GM18526 (cell line): Measurements from ENCODE around the gene NAV2.

Experiments
- POLR2A ChIP-seq: IDR thresholded peaks from 3 replicates; pipeline ENCODE4 v1.6.1; 2011; ENCODE audit not compliant: insufficient read length; ENCODE audit errors: extremely low read depth

The NAV2 gene

GRCh38 chr11:19774329-19774728 lies 61.7 kb downstream of the NAV2 start:
- TF ChIP-seq POLR2A, result no peak

GRCh38 chr11:19774817-19775580 lies 62.4 kb downstream of the NAV2 start:
- TF ChIP-seq POLR2A, result no peak

- no peak for TF ChIP-seq POLR2A
Measured at GRCh38 chr11:19775622-19776021, 63.0 kb downstream of the NAV2 start.

GRCh38 chr11:19777039-19777376 lies 64.4 kb downstream of the NAV2 start:
- TF ChIP-seq POLR2A, result no peak

GRCh38 chr11:19777377-19778102 lies 64.9 kb downstream of the NAV2 start:
- TF ChIP-seq POLR2A, result no peak

- no peak for TF ChIP-seq POLR2A
Measured at GRCh38 chr11:19779740-19780139, 67.1 kb downstream of the NAV2 start.

- TF ChIP-seq POLR2A, result no peak
Measured at GRCh38 chr11:19781351-19781750, 68.7 kb downstream of the NAV2 start.

GRCh38 chr11:19785265-19785664 lies 72.6 kb downstream of the NAV2 start:
- TF ChIP-seq POLR2A, result no peak

- no peak for TF ChIP-seq POLR2A
Measured at GRCh38 chr11:19786644-19787043, 74.0 kb downstream of the NAV2 start.

- no peak for TF ChIP-seq POLR2A
Measured at GRCh38 chr11:19788435-19788834, 75.8 kb downstream of the NAV2 start.

GRCh38 chr11:19789245-19789644 lies 76.6 kb downstream of the NAV2 start:
- no peak for TF ChIP-seq POLR2A

GRCh38 chr11:19789835-19790710 lies 77.4 kb downstream of the NAV2 start:
- TF ChIP-seq POLR2A, result no peak

- TF ChIP-seq POLR2A, result no peak
Measured at GRCh38 chr11:19790831-19791552, 78.4 kb downstream of the NAV2 start.

- TF ChIP-seq POLR2A, result no peak
Measured at GRCh38 chr11:19792510-19792909, 79.9 kb downstream of the NAV2 start.

- no peak for TF ChIP-seq POLR2A
Measured at GRCh38 chr11:19793326-19793725, 80.7 kb downstream of the NAV2 start.

- TF ChIP-seq POLR2A, result no peak
Measured at GRCh38 chr11:19794161-19794560, 81.5 kb downstream of the NAV2 start.

GRCh38 chr11:19795082-19795481 lies 82.4 kb downstream of the NAV2 start:
- no peak for TF ChIP-seq POLR2A
